Osteocyte (in vitro differentiated cells): ENCODE results near the gene POLR2C. TPM values are rescaled to one million over a fixed set of nuclear protein-coding genes. Genes with fewer than 3 reads are reported as not detected.

Experiments used
- DNase-seq: peaks from one replicate; pipeline ENCODE4 v3.0.0; 2021; ENCODE audit warnings: mixed read lengths; ENCODE audit not compliant: unreplicated experiment; ENCODE audit errors: extremely low spot score
- H3K27ac Mint-ChIP-seq: one replicate; pipeline ENCODE4 v1.8.0; 2021; ENCODE audit warnings: mild to moderate bottlenecking, mixed read lengths; ENCODE audit not compliant: unreplicated experiment
- H3K27me3 Mint-ChIP-seq: one replicate; pipeline ENCODE4 v1.8.0; 2021; ENCODE audit warnings: mixed read lengths; ENCODE audit not compliant: unreplicated experiment
- H3K36me3 Mint-ChIP-seq: one replicate; pipeline ENCODE4 v1.8.0; 2021; ENCODE audit warnings: mixed read lengths; ENCODE audit not compliant: unreplicated experiment
- H3K4me1 Mint-ChIP-seq: one replicate; pipeline ENCODE4 v1.8.0; 2021; ENCODE audit warnings: mixed read lengths; ENCODE audit not compliant: unreplicated experiment
- H3K4me3 Mint-ChIP-seq: one replicate; pipeline ENCODE4 v1.8.0; 2021; ENCODE audit warnings: mild to moderate bottlenecking, moderate library complexity, mixed read lengths; ENCODE audit not compliant: unreplicated experiment
- H3K9me3 Mint-ChIP-seq: one replicate; pipeline ENCODE4 v1.8.0; 2021; ENCODE audit warnings: mixed read lengths; ENCODE audit not compliant: unreplicated experiment
- total RNA-seq: library from RNA; stranded (reverse); gene quantifications from 2 replicates; pipeline ENCODE4 v1.2.1, GENCODE V29; 2021
- TF ChIP-seq, protein P1 (sequence below): fragments of 200-600 bp; sonication (generic); IDR thresholded peaks from 2 replicates; pipeline ENCODE4 v1.5.0; 2021; ENCODE audit warnings: antibody characterized with exemption, mild to moderate bottlenecking, moderate library complexity

POLR2C gene
- total RNA-seq, 1 donor from 2014 or later: 46.8 TPM

- H3K27ac Mint-ChIP-seq: peak overlapping the region; percentile 56
- no peaks in the 10 kb centered on the region for H3K27me3 Mint-ChIP-seq
- TF ChIP-seq, protein P1, sequence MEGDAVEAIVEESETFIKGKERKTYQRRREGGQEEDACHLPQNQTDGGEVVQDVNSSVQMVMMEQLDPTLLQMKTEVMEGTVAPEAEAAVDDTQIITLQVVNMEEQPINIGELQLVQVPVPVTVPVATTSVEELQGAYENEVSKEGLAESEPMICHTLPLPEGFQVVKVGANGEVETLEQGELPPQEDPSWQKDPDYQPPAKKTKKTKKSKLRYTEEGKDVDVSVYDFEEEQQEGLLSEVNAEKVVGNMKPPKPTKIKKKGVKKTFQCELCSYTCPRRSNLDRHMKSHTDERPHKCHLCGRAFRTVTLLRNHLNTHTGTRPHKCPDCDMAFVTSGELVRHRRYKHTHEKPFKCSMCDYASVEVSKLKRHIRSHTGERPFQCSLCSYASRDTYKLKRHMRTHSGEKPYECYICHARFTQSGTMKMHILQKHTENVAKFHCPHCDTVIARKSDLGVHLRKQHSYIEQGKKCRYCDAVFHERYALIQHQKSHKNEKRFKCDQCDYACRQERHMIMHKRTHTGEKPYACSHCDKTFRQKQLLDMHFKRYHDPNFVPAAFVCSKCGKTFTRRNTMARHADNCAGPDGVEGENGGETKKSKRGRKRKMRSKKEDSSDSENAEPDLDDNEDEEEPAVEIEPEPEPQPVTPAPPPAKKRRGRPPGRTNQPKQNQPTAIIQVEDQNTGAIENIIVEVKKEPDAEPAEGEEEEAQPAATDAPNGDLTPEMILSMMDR: no peak
- no peak overlapping the region for H3K4me3 Mint-ChIP-seq
- H3K4me1 Mint-ChIP-seq: peaks cover 12% of the 10 kb centered on the region
- H3K9me3 Mint-ChIP-seq: no peaks in the 10 kb centered on the region
- no peak for DNase-seq
- peaks cover 29% of the 10 kb centered on the region for H3K36me3 Mint-ChIP-seq
These were observed 9.6 kb downstream of the POLR2C start for GRCh38 chr16:57471852-57472664.

DNA sequence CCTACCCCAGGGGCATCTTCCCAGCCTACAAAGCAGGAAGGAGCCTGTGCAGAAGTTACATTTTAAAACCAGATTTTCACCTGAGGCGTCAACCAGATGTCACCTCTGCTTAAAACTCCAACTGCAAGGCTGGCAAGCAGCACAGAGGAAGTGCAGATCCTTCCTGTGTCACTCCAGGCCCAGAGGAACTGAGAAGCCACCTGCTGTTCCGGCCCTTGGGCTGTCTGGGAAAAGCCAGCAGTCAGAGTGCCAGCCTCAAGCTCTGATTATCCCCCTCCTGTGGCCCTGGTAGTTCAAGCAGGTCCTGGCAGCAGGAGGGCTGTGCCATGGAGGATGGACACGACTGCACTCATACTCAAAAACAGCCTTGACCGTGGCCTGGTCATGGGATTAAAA, 10.2 kb downstream of the POLR2C start:
- no peaks in the 10 kb centered on the region for H3K27me3 Mint-ChIP-seq
- TF ChIP-seq, protein P1: no peak
- DNase-seq: no peak
- H3K4me1 Mint-ChIP-seq: peaks cover 12% of the 10 kb centered on the region
- no peak overlapping the region for H3K4me3 Mint-ChIP-seq
- peaks cover 26% of the 10 kb centered on the region for H3K36me3 Mint-ChIP-seq
- H3K27ac Mint-ChIP-seq: peak overlapping the region; percentile 47
- no peaks in the 10 kb centered on the region for H3K9me3 Mint-ChIP-seq

- Mint-ChIP-seq H3K4me1 (peaks cover 16% of the 10 kb centered on the region), H3K4me3 (no peak overlapping the region), H3K9me3 (no peaks in the 10 kb centered on the region), H3K36me3 (peaks cover 22% of the 10 kb centered on the region), H3K27me3 (no peaks in the 10 kb centered on the region), H3K27ac (no peak overlapping the region)
- no peak for DNase-seq
- TF ChIP-seq, protein P1: no peak
These were observed 10.8 kb downstream of the POLR2C start for GRCh38 chr16:57473176-57473840.

DNA sequence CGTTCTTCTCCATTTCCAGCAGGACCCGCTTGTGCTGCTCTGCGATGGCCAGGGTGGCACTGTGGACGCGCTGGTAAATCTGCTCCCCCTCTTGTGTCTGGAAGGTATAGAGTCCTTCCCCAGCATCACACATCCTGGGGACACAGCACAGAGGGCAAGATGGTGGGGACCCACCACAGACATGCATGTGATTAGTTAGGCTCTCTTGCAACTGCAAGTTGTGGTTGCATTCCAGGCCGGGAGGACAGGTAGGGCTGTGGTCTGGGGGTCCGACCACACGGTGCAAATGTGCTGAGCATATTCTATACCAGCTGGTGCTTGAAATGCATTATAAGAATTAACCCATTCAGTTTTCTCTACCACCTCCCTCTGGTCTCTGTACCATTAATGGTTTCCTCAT, 11.4 kb downstream of the POLR2C start:
- Mint-ChIP-seq H3K4me3 (no peak overlapping the region), H3K27me3 (no peaks in the 10 kb centered on the region), H3K36me3 (peaks cover 17% of the 10 kb centered on the region), H3K4me1 (peaks cover 22% of the 10 kb centered on the region), H3K27ac (no peak overlapping the region), H3K9me3 (no peaks in the 10 kb centered on the region)
- TF ChIP-seq, protein P1: no peak
- no peak for DNase-seq
